Astrocyte (in vitro differentiated cells and primary cell): ENCODE results near the gene FAM161B.

Experiments used
- EZH2 ChIP-seq: IDR thresholded peaks from 2 replicates; pipeline ENCODE4 v1.6.1; 2012; ENCODE audit warnings: mild to moderate bottlenecking, low read length, inconsistent platforms; ENCODE audit not compliant: insufficient read depth
- TF ChIP-seq, protein P1 (sequence below): IDR thresholded peaks from 2 replicates; pipeline ENCODE4 v1.5.1; 2011; ENCODE audit warnings: low read depth, mild to moderate bottlenecking, inconsistent platforms, low read length, moderate library complexity; ENCODE audit not compliant: insufficient read depth

DNA sequence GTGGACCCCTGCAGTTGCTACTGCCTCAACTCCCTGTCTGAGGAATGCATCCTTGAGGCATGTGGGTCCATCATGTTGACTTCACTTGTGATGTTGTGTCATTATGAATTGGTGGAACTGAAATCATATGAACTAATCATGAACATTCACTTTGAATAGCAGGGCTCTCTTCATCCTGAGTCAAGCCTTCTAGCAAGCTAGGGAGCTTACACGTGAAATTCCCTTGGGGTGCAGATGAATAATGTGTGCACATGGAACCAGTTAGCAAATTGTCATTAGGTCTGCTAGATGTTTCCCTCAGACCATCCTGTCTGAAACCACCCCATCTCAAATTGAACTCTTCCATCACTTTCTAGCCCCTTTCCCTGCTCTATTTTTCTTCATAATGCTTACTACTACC is 3.8 kb upstream of the FAM161B start:
- TF ChIP-seq EZH2: no peak
- TF ChIP-seq, protein P1, sequence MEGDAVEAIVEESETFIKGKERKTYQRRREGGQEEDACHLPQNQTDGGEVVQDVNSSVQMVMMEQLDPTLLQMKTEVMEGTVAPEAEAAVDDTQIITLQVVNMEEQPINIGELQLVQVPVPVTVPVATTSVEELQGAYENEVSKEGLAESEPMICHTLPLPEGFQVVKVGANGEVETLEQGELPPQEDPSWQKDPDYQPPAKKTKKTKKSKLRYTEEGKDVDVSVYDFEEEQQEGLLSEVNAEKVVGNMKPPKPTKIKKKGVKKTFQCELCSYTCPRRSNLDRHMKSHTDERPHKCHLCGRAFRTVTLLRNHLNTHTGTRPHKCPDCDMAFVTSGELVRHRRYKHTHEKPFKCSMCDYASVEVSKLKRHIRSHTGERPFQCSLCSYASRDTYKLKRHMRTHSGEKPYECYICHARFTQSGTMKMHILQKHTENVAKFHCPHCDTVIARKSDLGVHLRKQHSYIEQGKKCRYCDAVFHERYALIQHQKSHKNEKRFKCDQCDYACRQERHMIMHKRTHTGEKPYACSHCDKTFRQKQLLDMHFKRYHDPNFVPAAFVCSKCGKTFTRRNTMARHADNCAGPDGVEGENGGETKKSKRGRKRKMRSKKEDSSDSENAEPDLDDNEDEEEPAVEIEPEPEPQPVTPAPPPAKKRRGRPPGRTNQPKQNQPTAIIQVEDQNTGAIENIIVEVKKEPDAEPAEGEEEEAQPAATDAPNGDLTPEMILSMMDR: no peak
